Neuron (in vitro differentiated cells): ENCODE data around the gene NTSR2.

ENCODE experiments used
- H2AFZ ChIP-seq: one replicate; pipeline ENCODE4 v1.6.1; 2013; ENCODE audit warnings: low read depth, mild to moderate bottlenecking, inconsistent platforms, low read length, moderate library complexity
- H3K27me3 ChIP-seq: one replicate; pipeline ENCODE4 v1.6.1; 2013; ENCODE audit warnings: low read length; ENCODE audit not compliant: insufficient read depth
- H3K36me3 ChIP-seq: one replicate; pipeline ENCODE4 v1.6.1; 2013; ENCODE audit warnings: low read length; ENCODE audit not compliant: insufficient read depth
- H3K4me1 ChIP-seq: one replicate; pipeline ENCODE4 v1.6.1; 2013; ENCODE audit warnings: low read length; ENCODE audit not compliant: insufficient read depth
- H3K4me3 ChIP-seq: 2 replicates; pipeline ENCODE4 v1.5.1; 2013; ENCODE audit warnings: mild to moderate bottlenecking, low read length, moderate library complexity
- H3K9me3 ChIP-seq: one replicate; pipeline ENCODE4 v1.6.1; 2013; ENCODE audit warnings: low read length

NTSR2 gene

DNA sequence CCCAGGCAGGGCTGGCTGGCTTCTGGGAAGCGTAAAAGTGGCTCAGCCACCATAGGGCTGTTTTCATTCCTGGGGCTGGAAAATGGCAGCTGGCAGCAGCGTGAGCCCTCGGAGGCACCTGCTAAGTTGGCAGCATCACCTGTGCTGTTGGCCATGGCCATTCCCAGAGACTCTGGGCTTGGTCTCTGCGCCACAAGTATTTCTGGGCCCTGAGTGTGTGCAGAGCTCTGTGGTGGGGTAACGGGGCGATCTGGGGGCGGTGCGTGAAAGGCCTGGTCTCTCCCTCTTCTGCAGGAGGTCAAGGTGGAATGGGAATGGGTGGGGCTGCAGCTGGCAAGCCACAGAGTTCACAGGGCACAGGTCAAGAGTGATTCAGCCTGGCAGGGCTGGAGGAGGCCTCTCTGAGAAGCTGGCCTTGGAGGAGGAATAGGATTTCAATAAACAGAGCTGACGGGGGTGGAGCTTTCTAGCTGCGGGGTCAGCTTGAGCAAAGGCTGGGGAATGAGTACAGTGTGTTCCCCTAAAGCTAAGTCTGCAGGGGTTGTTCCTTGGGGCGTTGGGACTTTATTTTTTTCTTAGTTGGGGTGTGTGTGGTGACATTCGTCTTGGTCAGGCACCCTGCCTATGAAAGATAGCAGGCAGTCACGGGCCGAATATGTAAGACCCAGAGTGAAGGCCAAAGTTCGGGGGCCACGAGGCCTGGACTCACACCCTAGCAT, 10.3 kb upstream of the NTSR2 start:
- H3K36me3 ChIP-seq, result no peaks in the 10 kb centered on the region
- no peaks in the 10 kb centered on the region for H3K9me3 ChIP-seq
- peaks cover 25% of the 10 kb centered on the region for H3K27me3 ChIP-seq
- no peak overlapping the region for H2AFZ ChIP-seq
- peaks cover 18% of the 10 kb centered on the region for H3K4me1 ChIP-seq
- no peak overlapping the region for H3K4me3 ChIP-seq

DNA sequence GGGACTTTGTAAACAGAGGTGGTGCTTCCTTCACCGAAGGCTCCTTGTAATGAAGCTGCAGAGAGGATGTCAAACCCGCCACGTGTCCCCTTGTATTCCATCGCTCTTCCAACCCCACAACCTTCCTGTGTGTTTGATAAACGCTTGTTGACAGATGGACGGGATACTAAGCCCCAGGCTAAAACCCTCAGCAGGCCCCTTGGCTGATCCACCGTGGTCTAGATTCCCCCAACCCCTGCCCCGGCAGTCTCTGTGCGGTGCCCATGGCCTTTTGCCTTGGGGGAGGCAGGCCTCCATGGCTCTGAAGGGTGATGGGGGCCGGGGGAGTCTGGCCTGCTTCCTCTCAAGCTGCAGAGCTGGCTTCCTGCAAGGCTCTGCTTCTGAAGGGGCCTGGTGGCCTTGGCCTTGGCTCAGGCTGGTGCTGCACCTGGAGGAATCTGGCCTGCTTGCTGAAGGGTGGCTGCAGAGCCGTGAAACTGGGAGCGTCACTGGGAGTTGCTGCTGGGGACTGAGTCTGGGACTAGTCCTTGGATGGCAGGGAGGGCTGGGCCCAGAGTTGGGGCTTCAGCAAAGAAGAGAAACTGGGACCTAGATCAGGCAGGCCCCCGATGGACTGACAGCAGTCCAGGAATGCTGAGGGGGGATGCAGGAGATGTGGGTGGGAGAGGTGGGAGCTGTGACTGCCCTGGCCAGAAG, 9.6 kb upstream of the NTSR2 start:
- H2AFZ ChIP-seq, result no peak overlapping the region
- peaks cover 12% of the 10 kb centered on the region for H3K4me1 ChIP-seq
- H3K27me3 ChIP-seq, result peaks cover 25% of the 10 kb centered on the region
- no peaks in the 10 kb centered on the region for H3K36me3 ChIP-seq
- no peak overlapping the region for H3K4me3 ChIP-seq
- no peaks in the 10 kb centered on the region for H3K9me3 ChIP-seq

DNA sequence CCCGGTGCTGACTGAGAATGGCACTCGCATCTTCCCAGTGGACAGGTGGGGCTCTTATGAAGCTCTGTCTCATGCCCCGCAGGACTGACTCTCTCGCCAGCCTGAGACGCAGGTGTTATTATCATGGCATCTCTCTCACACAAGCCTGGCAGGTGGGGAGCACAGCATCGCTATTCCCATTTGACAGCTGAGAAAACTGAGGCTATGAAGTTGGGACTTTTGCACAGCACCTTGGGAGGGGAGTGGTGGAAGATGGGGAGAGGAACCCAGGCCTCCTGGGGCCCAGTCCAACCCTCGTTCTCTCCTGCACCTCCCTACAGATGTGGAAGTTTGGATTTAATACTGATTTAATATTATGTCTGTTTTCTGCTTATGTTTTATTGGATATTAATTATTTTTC, 9.0 kb upstream of the NTSR2 start:
- Histone ChIP-seq H3K4me1 (peaks cover 8% of the 10 kb centered on the region), H3K9me3 (no peaks in the 10 kb centered on the region), H3K36me3 (no peaks in the 10 kb centered on the region), H3K27me3 (peaks cover 25% of the 10 kb centered on the region), H2AFZ (no peak overlapping the region), H3K4me3 (no peak overlapping the region)

DNA sequence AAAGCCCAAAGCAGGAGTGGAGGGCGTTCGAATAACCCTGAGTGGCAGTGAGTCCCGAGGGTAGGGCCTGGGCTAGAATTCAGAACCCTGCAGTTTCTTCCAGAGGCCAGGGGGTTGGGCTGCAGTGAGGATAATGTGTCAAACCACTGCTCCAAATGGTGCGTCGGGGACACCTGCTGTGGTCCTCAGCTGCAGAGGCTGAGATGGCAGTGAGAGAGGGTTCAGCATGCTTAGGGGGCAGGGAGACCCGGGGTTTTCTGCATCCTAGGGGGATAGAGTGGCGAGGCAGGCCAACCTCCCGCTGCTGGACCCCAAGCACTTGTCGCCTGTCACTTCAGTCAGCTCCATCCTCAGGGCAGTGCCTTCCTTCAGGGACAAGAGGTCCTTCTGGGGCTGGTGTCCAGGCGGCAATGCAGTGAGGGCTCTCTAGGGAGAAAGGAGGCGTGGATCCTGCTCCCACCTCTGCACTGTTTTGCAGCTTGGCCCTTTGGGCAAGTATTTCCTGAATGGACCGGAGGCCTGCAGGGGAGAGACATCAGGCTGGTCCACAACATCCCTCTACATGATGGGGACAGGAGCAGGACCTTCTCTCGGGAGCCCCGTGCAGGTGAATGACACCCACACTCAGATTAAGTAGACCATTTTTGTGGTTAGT, 8.4 kb upstream of the NTSR2 start:
- Histone ChIP-seq H3K4me3 (no peak overlapping the region), H3K4me1 (peaks cover 8% of the 10 kb centered on the region), H3K9me3 (no peaks in the 10 kb centered on the region), H2AFZ (no peak overlapping the region), H3K27me3 (peaks cover 25% of the 10 kb centered on the region), H3K36me3 (no peaks in the 10 kb centered on the region)

DNA sequence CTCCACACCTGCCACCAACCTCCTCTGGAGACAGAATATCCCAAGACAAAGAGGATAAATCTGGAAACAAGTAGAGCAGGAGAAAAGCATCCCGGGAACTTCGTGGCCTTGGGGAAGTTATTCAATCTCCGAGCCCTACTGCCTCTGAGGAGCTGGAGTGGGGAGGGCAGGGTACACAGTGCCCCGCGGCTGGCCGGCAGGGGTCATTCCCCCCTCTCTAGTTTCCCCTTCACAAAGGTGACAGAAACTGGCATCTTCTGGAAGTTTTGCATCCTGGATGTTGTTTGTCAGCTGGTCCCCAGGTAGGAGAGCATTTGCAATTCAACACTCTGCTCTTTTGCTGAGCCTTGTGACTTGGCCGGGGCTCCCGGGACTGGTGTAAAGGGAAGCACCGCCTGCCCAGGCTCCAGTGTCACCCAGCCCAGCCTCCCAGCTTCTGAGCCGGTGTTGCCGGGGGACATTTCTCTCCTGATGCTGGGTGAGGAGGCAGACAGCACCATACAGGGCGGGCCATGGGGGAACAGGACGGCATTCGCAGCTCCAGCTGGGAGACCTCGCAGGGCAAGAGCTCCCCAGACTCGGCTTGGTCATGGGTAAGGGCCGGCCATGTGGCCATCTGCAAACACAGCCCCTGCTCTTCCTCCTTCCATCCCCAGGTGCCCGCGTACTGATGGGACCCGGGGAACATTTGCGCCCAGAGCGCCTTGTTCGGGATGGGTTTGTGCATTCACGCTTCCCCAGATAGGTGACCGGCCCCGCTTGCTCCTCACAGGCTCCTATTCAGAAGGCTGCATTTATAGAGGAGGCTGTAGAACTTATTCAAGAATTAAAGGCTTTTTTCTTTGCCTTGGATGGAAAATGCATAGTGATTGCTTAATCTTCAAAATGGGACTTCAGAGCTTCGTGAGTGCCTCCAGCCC, 7.4 kb upstream of the NTSR2 start:
- no peaks in the 10 kb centered on the region for H3K36me3 ChIP-seq
- H3K4me3 ChIP-seq, result no peak overlapping the region
- no peaks in the 10 kb centered on the region for H3K9me3 ChIP-seq
- no peak overlapping the region for H2AFZ ChIP-seq
- H3K4me1 ChIP-seq, result peaks cover 8% of the 10 kb centered on the region
- peaks cover 25% of the 10 kb centered on the region for H3K27me3 ChIP-seq

DNA sequence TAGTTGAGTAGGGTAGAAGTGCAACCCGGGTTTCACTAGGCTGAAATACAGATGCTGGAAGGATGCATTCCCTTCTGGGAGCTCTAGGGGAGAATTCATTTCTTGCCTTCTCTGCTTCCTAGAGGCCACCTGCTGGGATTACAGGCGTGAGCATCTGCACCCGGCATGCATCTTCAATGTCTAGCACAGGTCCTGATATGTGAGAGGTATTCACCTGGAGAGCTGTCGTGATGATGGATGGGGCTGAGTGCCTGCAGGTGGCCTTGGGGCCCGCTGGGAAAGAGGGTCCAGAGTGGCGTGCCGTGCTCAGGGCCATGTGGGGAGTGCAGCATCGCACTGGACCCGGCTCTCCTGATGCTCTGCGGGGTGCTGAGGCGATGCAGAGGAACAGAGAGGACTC, 6.6 kb upstream of the NTSR2 start:
- Histone ChIP-seq H3K36me3 (no peaks in the 10 kb centered on the region), H3K4me3 (no peak overlapping the region), H3K27me3 (peaks cover 25% of the 10 kb centered on the region)

DNA sequence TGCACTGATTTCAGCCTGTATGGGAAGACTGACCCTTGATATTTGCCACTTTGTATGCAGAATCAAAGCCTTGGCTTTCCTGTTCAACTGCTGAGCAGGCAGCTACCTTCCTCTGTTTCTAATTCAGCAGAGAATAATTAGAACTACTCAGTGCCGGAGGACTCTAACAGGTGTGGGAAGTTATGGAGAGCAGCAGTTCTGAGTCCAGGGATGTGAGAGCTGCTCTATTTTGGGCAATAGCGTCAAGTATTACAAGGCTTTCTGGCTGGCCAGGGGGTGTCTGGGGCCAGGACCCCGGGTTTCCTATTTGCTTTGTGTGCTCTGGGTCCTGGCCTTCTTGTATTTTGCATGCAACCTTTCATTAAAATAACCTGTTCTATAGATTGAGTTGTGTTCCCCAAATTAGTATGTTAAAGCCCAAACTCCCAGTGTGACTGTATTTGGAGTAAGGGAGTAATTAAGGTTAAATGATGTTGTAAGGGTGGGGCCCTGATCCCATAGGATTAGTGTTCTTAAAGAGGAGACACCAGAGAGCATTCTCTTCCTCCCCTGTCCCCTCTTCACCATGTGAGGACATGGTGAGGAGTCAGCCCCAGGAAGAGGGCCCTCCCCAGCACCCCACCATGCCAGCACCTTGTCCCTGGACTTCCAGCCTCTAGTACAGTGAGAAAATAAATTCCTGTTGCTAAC, 5.6 kb upstream of the NTSR2 start:
- peaks cover 25% of the 10 kb centered on the region for H3K27me3 ChIP-seq

More for the DNA sequence above, 6.6 kb upstream of the NTSR2 start:
- no peak overlapping the region for H2AFZ ChIP-seq
- peaks cover 8% of the 10 kb centered on the region for H3K4me1 ChIP-seq
- no peaks in the 10 kb centered on the region for H3K9me3 ChIP-seq

DNA sequence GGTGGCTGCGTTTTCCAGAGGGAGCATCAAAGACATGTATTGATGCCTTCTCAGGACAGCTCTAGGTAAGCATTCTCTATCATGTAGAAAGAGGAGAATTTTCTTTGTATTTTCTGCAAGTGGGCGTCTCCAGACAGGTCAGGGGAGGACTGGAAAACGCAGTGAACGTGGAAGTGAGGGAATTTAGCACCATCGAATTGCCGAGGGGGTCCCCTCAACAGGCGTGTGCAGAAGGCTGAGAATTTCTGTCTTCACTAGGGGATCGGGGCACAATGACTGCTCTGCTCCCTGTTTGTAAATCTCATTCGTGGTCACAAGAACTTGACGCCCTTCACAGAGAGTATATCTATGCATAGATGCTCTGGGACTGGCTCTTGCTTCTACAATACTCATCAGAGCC, 5.0 kb upstream of the NTSR2 start:
- Histone ChIP-seq H3K27me3 (peaks cover 29% of the 10 kb centered on the region), H3K4me3 (no peak overlapping the region), H3K9me3 (no peaks in the 10 kb centered on the region), H3K4me1 (peaks cover under 1% of the 10 kb centered on the region), H3K36me3 (no peaks in the 10 kb centered on the region), H2AFZ (no peak overlapping the region)

More for the DNA sequence above, 5.6 kb upstream of the NTSR2 start:
- no peaks in the 10 kb centered on the region for H3K9me3 ChIP-seq
- no peaks in the 10 kb centered on the region for H3K36me3 ChIP-seq
- no peak overlapping the region for H2AFZ ChIP-seq
- H3K4me1 ChIP-seq, result peaks cover 3% of the 10 kb centered on the region
- H3K4me3 ChIP-seq, result no peak overlapping the region

DNA sequence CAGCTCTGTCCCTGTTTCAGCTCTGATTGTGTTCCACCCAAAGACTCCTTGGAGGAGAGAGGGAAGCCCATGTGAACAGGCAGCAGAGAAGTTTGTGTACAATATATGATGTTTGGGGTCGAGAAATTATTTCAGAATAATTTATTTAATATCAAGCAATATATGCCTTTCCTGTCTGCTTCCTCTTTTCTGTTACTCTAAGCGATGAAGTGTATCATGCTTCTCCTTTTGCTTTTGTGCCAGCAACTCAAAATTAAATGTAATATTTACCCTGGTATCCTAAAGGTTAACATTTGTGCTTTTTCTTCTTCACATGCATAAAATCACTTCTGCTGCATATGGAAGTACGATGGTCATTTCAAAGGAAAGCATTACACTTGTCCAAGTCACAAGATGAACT, 2.4 kb upstream of the NTSR2 start:
- Histone ChIP-seq H2AFZ (no peak overlapping the region), H3K4me1 (peaks cover 2% of the 10 kb centered on the region), H3K9me3 (no peaks in the 10 kb centered on the region), H3K27me3 (peaks cover 18% of the 10 kb centered on the region), H3K4me3 (no peak overlapping the region), H3K36me3 (no peaks in the 10 kb centered on the region)

DNA sequence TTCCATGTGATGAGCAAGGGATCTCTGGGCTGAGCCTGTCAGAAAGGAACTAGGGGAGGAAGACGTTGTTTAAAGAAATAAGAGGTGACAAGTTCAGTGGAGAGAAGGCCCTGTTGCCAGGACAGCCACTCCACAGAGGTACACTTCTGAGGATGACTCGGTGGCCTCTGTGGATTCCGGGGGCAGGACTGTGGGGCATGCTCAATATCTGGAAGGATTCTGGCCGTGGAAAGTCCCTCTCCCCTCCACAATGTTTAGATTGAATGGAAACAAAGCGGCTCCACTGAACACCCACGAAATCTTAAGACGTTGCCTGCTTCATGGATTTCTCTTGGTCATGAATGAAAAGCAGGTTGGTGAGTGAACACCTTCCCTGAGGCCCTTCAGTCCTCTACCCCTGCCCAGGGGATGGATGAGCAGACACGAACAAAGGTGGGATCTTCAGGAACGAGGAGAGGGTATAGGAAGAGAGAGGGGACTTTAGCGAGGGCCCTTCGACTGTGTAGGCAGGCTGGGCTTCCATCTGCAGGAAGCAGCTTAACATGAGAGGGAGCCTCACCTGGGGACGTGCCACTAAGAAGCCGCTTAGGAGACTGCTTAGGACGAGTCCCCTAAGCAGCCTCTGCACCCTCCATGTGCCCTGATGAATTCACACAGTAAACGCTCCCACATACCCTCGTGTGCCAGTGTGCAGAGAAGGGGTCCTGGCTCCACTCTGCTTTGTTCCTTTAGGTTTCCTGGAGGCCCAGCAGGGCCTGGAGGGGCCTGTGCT, 1.9 kb downstream of the NTSR2 start:
- Histone ChIP-seq H2AFZ (no peak overlapping the region), H3K4me3 (no peak overlapping the region), H3K36me3 (no peaks in the 10 kb centered on the region), H3K9me3 (no peaks in the 10 kb centered on the region), H3K27me3 (peaks cover 16% of the 10 kb centered on the region), H3K4me1 (peaks cover 2% of the 10 kb centered on the region)

DNA sequence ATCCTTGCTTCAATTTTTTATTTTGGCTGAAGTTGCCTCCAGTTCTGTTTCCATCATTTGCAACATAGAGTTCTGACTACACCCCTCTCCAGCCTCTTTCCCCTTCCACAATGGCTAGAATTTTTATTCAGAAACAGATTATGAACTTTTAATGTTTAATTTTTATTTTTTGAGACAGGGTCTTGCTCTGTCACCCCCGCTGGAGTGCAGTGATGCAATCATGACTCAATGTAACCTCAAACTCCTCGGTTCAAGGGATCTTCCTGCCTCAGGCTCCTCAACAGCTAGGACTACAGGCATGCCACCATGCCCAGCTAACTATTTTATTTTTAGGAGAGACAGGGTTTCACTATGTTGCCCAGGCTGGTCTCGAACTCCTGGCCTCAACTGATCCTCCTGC, 2.8 kb downstream of the NTSR2 start:
- Histone ChIP-seq H3K9me3 (no peaks in the 10 kb centered on the region), H3K4me1 (peaks cover 2% of the 10 kb centered on the region), H3K4me3 (no peak overlapping the region), H3K36me3 (no peaks in the 10 kb centered on the region), H3K27me3 (peaks cover 16% of the 10 kb centered on the region), H2AFZ (no peak overlapping the region)
